HFFc6 (cell line): Measurements from ENCODE around the gene MMP25. TPM values are rescaled to one million over a fixed set of nuclear protein-coding genes. Genes with fewer than 3 reads are reported as not detected.

ENCODE experiments used
- DNase-seq: peaks from one replicate; pipeline ENCODE4 v3.0.0-alpha.2; 2018
- H3K27ac Mint-ChIP-seq: 2 replicates; pipeline ENCODE4 v1.8.0; 2020; ENCODE audit warnings: mild to moderate bottlenecking, mixed read lengths
- H3K27me3 Mint-ChIP-seq: 2 replicates; pipeline ENCODE4 v1.8.0; 2021; ENCODE audit warnings: mild to moderate bottlenecking, moderate library complexity, mixed read lengths; ENCODE audit not compliant: insufficient read depth
- H3K36me3 Mint-ChIP-seq: 2 replicates; pipeline ENCODE4 v1.8.0; 2021; ENCODE audit warnings: low read depth, mixed read lengths
- H3K4me1 Mint-ChIP-seq: 2 replicates; pipeline ENCODE4 v1.8.0; 2020; ENCODE audit warnings: low read depth, mixed read lengths
- H3K4me3 Mint-ChIP-seq: 2 replicates; pipeline ENCODE4 v1.8.0; 2020; ENCODE audit warnings: mild to moderate bottlenecking, moderate library complexity, mixed read lengths
- H3K9me3 Mint-ChIP-seq: 2 replicates; pipeline ENCODE4 v1.8.0; 2020; ENCODE audit warnings: mild to moderate bottlenecking, mixed read lengths
- total RNA-seq, 6 experiments: library from RNA; stranded (reverse); fragmentation: NEBNext Ultra II Directional; extraction: Animal tissue kit (Norgen Biotek cat#: 25700); gene quantifications; 2 replicates in 1 of 6; 3 replicates in 5 of 6; pipeline ENCODE4 v1.2.3, GENCODE V29; 2021
- TF ChIP-seq, protein P1 (sequence below): fragments of 200-600 bp; sonication (generic); IDR thresholded peaks from 2 replicates; pipeline ENCODE4 v1.5.0; 2021; ENCODE audit warnings: antibody characterized with exemption, mild to moderate bottlenecking

The MMP25 gene
- total RNA-seq, 6 experiments from 2014 or later = 0.05 to 0.17 (median 0.07) TPM; not detected in 3

DNA sequence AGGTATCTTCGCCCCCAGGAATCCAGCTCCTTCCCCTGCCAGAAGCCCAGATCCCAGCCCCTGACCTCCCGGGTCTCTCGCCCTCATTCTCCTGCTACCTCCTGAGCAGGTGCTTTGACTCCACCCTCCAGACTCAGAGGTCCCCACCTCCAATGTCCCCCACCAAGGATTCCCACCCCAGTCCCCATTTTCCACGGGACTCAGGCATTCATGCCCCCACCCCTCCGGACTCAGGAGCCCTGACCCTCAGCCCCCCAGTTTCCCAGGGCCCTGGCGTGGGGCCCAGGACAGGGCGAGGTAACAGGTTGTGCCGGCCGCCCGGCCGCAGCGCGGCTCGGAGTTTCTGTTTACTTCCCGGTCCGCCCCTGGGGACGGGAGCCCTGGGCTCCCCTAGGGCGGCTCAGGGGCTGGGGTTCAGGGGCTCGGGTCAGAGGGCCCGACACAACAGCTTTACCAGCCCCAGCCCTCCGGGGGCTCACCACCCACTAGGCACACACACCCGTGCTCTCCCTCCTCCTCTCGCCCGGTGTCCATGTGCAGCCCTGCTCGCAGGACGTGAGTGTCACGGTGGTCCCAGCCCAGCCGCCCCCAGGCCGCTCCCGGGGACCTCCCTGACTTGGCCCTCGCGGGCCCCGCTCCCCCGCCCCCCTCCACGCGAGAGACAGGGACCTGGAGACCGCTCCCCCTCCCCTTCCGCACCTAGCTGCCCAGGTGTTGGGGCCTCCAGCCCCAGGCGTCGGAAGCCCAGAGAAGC is 10.2 kb upstream of the MMP25 start:
- Mint-ChIP-seq H3K4me1 (no peaks in the 10 kb centered on the region), H3K27ac (no peak overlapping the region), H3K27me3 (peaks cover 55% of the 10 kb centered on the region), H3K4me3 (no peak overlapping the region), H3K36me3 (no peaks in the 10 kb centered on the region), H3K9me3 (no peaks in the 10 kb centered on the region)
- TF ChIP-seq, protein P1, sequence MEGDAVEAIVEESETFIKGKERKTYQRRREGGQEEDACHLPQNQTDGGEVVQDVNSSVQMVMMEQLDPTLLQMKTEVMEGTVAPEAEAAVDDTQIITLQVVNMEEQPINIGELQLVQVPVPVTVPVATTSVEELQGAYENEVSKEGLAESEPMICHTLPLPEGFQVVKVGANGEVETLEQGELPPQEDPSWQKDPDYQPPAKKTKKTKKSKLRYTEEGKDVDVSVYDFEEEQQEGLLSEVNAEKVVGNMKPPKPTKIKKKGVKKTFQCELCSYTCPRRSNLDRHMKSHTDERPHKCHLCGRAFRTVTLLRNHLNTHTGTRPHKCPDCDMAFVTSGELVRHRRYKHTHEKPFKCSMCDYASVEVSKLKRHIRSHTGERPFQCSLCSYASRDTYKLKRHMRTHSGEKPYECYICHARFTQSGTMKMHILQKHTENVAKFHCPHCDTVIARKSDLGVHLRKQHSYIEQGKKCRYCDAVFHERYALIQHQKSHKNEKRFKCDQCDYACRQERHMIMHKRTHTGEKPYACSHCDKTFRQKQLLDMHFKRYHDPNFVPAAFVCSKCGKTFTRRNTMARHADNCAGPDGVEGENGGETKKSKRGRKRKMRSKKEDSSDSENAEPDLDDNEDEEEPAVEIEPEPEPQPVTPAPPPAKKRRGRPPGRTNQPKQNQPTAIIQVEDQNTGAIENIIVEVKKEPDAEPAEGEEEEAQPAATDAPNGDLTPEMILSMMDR = no peak
- DNase-seq = no peak

DNA sequence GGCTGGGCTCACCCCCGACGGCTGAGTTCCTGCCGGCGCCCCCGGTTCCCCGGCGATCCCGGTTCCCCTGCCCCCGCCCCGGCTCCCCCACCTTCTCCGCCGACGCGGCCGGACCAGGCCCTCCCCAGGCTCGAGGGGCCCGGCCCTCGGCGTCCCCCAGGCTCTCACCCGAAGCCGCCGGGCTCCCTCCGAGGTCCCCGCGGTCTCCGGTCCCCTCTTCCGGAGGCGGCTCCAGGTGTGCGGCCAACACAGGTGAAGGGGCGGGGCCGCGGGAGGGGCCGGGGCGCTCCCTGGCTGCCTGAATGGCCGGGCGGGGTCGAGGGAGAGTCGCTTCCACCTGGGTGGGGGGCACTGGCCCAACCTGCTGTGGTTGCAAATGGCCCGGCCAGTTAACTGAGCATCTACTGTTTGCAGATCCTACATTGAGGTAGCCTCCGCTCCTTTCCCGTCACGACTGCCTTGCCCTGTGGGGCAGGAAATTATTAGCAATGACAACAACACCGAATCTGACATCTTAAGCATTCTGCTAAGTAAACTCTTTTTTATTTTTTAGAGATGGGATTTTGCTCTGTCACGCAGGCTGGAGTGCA is 9.5 kb upstream of the MMP25 start, which contains the start of gene BICDL2:
Gene BICDL2 (minus strand): TSS at position 219 of the 590 bp plus-strand sequence. CDS start 1,448 bp downstream, outside the sequence.
- Mint-ChIP-seq H3K4me3 (no peak within 1 kb of the TSS), H3K4me1 (no peaks in the 10 kb centered on the region), H3K36me3 (no peaks in the 10 kb centered on the region), H3K27me3 (peaks cover 55% of the 10 kb centered on the region), H3K27ac (no peak within 1 kb of the TSS), H3K9me3 (no peaks in the 10 kb centered on the region)
- TF ChIP-seq, protein P1 = no peak
- DNase-seq = no peak

DNA sequence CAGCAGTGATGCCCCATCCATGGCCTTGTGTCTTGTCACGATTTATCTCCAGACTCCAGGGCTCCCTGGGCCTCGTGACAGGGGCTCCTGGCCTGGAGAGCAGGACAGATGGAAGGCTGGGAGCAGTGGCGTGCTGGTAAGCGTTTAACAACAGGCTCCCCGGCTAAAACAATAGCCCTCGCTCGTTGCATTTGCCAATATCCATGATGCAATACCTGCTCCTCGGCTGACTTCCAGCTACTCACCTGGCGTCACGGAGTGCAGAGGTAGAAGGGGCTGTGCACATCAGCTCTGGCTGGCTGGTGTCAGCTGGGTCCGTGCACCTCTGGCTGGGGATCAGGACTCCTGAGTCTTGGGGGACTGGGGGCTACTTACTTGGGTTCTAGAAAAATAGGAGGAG is 8.1 kb upstream of the MMP25 start:
- H3K4me1 Mint-ChIP-seq = no peaks in the 10 kb centered on the region
- no peaks in the 10 kb centered on the region for H3K9me3 Mint-ChIP-seq
- DNase-seq = no peak
- H3K27me3 Mint-ChIP-seq = peaks cover 53% of the 10 kb centered on the region
- H3K27ac Mint-ChIP-seq = no peak overlapping the region
- TF ChIP-seq, protein P1 = no peak
- no peak overlapping the region for H3K4me3 Mint-ChIP-seq
- H3K36me3 Mint-ChIP-seq = no peaks in the 10 kb centered on the region

DNA sequence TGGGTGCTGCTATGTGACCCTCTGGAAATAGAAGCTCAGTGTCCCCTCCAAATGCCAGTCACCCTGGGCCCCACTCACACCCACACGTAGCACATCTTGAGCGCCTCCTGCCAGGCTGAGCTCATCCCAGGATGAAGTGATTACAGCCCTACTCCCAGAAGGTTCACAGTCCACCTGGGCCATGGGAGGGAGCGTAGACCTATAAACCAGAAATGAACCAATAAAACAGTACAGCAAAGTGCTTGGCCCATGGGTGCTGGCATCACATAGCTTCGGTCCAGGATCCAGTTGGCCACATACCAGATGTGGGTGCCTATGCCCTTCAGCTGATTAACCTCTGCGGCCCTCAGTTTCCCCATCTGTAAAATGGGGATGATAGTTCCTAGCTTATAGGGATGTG is 7.5 kb upstream of the MMP25 start:
- no peak for DNase-seq
- TF ChIP-seq, protein P1 = no peak
- no peaks in the 10 kb centered on the region for H3K9me3 Mint-ChIP-seq
- H3K36me3 Mint-ChIP-seq = no peaks in the 10 kb centered on the region
- H3K4me1 Mint-ChIP-seq = no peaks in the 10 kb centered on the region
- H3K4me3 Mint-ChIP-seq = no peak overlapping the region
- H3K27me3 Mint-ChIP-seq = peaks cover 52% of the 10 kb centered on the region
- H3K27ac Mint-ChIP-seq = no peak overlapping the region

DNA sequence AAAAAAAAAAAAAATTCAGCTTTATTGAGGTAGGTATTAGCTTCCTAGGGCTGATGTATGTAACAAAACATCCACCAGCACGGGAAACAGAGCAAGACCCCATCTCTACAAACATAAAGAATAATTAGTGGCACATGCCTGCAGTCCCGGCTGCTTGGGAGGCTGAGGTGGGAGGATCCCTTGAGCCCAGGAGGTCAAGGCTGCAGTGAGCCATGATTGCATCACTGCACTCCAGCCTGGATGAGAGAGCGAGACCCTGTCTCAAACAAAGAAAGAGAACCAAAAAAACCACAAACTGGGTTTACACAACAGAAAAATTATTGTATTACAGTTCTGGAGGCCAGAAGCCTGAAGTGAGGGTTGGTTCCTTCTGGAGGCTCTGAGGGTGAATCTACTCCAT is 4.0 kb upstream of the MMP25 start:
- no peak for DNase-seq
- H3K27me3 Mint-ChIP-seq = peaks cover 48% of the 10 kb centered on the region
- no peaks in the 10 kb centered on the region for H3K36me3 Mint-ChIP-seq

More for the DNA sequence above, 4.0 kb upstream of the MMP25 start:
- H3K27ac Mint-ChIP-seq = no peak overlapping the region
- H3K4me3 Mint-ChIP-seq = no peak overlapping the region
- no peaks in the 10 kb centered on the region for H3K4me1 Mint-ChIP-seq
- no peaks in the 10 kb centered on the region for H3K9me3 Mint-ChIP-seq
- TF ChIP-seq, protein P1 = no peak
